K562 treated with DMSO at 1 percent for 24 hours (cell line): Measurements from ENCODE around the gene R3HDM2. TPM values are rescaled to one million over a fixed set of nuclear protein-coding genes. Genes with fewer than 3 reads are reported as not detected.

ENCODE experiments used
- total RNA-seq: library from RNA; unstranded; fragments of 300-600 nt; gene quantifications from 2 replicates; pipeline ENCODE4 v1.2.3, GENCODE V29; 2022; ENCODE audit warnings: low read depth; ENCODE audit not compliant: insufficient read depth

The R3HDM2 gene
- 23.0 and 24.6 TPM in 2 replicates for total RNA-seq

DNA sequence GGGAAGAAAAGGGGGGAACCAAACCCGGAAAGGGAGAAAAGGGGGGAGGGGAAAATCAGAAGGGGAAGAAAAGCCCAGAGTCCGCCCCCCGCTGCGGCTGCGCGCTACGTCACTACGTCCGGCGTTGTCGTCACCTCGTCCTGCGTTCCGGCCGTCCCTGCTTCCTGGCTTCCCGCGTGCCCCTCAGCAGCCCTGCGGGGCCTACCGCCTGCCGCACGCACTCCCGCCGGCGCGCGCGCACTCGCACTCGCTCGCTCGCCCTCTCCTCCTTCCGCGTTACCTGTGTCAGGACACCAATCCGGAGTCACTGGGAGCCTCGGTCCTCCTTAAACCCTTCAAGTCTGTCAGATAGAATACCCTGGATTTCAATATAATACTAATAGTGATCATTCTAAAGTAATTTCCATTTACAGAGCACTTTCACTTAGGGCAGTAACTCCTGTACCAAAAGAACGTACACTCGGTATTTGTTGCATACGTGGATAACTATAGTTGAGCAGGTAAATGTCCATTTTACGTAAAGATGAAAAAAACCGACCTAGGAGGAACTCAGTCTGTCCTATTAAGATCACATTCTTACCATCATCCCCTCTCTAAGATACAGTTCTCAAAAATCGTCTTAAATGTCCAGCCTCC, at the start of gene R3HDM2:
R3HDM2 (minus strand) TSS at position 113 of the 636 bp plus-strand sequence. CDS start 120,615 bp downstream, outside the sequence.

DNA sequence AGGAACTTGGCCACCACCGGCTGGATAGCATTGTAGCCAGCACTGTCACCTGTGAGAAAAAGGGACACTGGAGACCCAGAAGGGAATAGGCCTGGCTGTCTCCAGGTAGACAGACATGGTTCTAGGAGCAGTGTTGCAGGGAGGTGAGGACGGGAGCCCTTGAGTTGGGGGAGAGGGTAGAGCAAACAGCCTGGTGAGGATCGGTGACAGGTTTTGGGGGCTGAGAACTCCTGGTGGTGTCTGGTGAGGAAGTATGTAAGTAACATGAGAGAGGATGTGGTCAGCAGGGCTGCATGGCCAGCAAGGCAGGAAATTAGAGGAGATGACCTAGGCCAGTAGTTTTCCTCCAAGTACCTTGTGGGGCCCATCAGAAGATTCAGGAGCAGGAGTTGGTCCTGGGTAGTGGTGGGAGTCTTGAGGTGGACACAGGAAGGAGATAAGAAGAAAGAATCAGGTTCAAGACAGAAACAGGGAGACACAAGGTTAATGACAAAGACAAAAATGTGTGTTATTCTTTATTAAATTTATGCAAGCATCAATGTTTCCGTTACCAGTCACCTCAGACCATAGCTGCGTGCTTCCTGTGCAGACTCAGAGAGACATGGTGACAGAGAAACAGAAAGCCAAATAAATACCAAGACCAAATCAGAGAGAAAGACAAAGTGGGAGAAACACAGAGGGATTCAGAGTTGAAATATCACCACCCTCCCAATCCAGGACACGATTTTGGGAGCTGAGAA, 48.7 kb upstream of the R3HDM2 start, which contains the start of gene ARHGAP9:
ARHGAP9 (minus strand) TSS at position 491 of the 740 bp plus-strand sequence; CDS start at position 31, 460 bp downstream.

GRCh38 chr12:57459750-57460467, 29.1 kb upstream of the R3HDM2 start, which contains the start of gene GLI1:
Gene GLI1 (plus strand): TSS chr12:57459785. CDS start chr12:57463692, 3,907 bp downstream.

DNA sequence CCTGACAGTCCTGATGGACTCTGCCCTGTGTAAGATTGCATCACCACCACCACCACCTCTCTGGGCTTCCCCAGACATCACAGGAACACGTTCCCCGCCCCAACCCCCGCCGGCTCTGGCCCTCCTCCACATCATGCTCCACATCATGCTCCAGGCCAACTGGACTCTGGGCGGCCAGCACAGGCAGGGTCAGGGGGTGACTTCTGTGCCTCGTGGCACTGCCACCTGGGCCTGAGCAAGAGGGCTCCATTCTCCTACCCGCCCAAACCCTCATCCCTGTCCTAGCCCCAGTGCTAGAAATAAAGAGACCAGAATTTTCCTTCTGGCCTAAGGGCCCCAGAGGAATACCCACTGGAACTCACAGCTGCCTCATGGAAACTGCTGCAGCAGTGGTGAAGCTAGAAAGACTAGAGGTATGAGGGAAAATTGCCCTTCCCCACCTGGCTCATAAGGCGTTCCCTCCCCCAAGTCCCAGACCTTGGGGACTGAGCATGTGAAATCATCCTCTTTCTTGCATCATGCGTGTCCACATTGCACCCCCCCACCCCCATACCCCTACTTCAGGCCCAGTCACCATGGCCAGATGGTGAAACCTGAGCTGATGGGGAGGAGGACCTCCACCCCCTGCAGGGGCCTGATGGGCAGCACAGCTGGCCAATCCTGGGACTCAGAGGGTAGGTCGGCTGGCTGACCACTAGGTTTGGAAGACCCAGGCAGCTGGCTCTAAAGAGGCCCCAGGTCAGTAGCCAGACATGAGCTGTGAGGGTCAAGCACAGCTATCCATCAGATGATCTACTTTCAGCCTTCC, 23.9 kb upstream of the R3HDM2 start, which contains the start of gene INHBE:
INHBE (plus strand) TSS at position 742 of the 808 bp plus-strand sequence. CDS start 230 bp downstream, outside the sequence.

DNA sequence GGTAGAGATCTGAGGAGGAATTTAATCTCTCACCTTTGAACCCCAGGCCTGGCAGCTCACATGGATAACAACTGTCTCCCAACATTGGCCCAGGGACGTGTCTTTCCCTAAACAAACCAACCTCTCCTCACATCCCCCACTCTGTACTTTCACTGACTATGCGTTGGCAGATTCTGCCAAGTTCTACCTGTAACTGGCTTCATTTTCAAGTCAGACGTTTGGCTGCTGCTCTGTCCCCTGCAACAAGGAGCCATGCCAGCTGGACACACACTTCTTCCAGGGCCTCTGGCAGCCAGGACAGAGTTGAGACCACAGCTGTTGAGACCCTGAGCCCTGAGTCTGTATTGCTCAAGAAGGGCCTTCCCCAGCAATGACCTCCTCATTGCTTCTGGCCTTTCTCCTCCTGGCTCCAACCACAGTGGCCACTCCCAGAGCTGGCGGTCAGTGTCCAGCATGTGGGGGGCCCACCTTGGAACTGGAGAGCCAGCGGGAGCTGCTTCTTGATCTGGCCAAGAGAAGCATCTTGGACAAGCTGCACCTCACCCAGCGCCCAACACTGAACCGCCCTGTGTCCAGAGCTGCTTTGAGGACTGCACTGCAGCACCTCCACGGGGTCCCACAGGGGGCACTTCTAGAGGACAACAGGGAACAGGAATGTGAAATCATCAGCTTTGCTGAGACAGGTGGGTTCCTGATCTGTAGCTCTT, 3.8 kb upstream of the R3HDM2 start, which contains the start of gene INHBC:
INHBC (plus strand) TSS at position 268 of the 707 bp plus-strand sequence; CDS start at position 371, 103 bp downstream.

GRCh38 chr12:57250956-57251355, 179.9 kb downstream of the R3HDM2 start, which contains the start of gene STAC3:
Gene STAC3 (minus strand): TSS chr12:57251187. CDS start chr12:57249636, 1,551 bp downstream.

DNA sequence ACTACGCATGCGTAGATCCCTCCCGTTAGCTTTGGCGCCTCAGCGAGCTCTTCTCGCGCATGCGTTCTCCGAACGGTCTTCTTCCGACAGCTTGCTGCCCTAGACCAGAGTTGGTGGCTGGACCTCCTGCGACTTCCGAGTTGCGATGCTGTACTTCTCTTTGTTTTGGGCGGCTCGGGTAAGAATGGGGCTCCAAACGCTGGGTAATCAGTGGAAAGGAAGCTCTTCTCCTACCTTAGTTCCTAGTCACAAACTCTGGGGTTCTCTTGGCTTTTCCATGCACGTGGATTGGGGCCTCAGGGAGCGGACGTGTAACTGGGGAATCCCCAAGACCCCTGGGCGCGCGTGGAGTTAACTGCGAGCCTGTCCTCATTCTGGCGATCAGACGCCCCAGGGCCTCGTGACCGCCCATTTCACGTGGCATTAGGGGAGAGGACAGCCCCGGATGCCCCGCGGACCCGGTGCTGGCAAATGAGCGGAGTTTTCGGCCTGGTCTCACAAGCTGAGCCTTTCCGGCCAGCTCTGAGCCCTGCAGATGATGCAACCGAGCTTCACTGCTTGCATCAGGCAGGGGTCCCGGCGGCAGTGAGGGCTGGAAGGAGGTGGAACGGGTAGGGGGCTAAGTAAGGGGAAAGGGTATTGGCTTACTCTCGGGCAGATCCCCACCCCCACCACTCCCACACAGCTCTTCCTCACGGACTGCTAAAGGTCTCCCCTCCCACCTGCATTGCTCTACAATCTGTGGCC, 201.0 kb downstream of the R3HDM2 start, which contains the start of gene SHMT2:
SHMT2 (plus strand) TSS at position 78 of the 747 bp plus-strand sequence; CDS start at position 146, 68 bp downstream.

DNA sequence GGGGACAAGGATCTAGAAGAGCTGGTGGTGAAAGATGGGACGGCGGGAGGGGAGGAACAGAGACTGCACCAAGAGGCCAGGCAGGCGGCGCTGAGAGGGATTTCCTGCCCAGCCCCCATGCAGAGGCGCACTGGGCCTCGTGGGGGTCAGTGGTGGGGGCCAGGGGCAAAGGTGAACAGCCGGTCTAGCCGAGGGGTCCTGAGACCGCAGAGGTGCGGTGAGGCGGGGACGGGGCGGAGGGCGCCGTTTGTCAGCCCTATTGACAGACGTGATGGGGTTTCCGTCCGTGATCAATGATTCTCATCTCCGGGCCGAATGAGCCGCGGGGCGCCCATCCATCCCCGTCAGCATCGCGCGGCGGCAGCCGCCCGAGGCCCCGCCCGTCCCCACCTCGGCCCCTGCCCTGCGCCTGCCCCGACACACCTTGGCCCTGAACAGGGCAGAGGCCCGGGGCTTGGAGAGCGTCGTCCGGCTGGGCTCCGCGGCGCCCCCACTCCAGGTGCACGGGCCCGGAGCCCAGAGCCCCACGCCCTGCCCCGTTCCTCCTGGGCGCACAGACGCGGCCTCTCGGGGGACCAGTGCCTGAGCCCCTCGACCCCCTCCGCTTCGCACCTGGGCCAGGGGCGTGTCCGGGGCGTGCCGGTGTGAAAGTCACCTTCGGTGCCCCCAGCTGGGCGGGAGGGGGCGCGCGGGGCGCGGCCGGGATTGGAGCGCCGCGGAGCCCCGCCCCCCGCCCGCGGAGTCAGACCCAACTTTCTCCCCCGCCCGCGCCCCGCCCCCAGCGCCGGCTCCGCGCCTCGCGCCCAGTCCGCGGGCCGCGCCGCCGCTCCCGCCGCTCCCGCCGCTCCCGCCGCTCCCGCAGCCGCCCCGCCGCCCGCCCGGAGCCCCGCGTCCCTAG, 214.6 kb downstream of the R3HDM2 start, which contains the start of gene NXPH4:
NXPH4 (plus strand) TSS at position 781 of the 898 bp plus-strand sequence. CDS start 176 bp downstream, outside the sequence.

Other genes with a start within 250 kb of the R3HDM2 start
- gene NXPH4, start 214.2 kb downstream of the R3HDM2 start, total RNA-seq = 11.3 and 12.4 TPM in 2 replicates
- gene SHMT2, start 201.3 kb downstream of the R3HDM2 start, total RNA-seq = 518 and 537 TPM in 2 replicates
- 5.2 and 7.9 TPM in 2 replicates for gene STAC3, start 179.9 kb downstream of the R3HDM2 start, total RNA-seq
- gene INHBC, start 3.7 kb upstream of the R3HDM2 start, total RNA-seq = 0.27 and 0.32 TPM in 2 replicates
- 63.1 and 79.5 TPM in 2 replicates for gene INHBE, start 24.3 kb upstream of the R3HDM2 start, total RNA-seq
- gene GLI1, start 28.7 kb upstream of the R3HDM2 start, total RNA-seq = 0.80 and 2.3 TPM in 2 replicates
- gene ARHGAP9, start 48.8 kb upstream of the R3HDM2 start, total RNA-seq = 7.9 and 8.7 TPM in 2 replicates
- gene MARS1, start 57.0 kb upstream of the R3HDM2 start, total RNA-seq = 479 TPM in 2 replicates
- gene DDIT3, start 89.5 kb upstream of the R3HDM2 start, total RNA-seq = 196 and 208 TPM in 2 replicates
- 26.8 and 32.7 TPM in 2 replicates for gene MBD6, start 91.8 kb upstream of the R3HDM2 start, total RNA-seq
- gene DCTN2, start 116.1 kb upstream of the R3HDM2 start, total RNA-seq = 184 and 186 TPM in 2 replicates
- 11.0 and 12.9 TPM in 2 replicates for gene KIF5A, start 119.0 kb upstream of the R3HDM2 start, total RNA-seq
- 34.6 and 38.6 TPM in 2 replicates for gene PIP4K2C, start 160.1 kb upstream of the R3HDM2 start, total RNA-seq
- not detected in 2 replicates for gene DTX3, start 173.8 kb upstream of the R3HDM2 start, total RNA-seq
- gene ARHGEF25, start 180.4 kb upstream of the R3HDM2 start, total RNA-seq = 16.4 and 17.6 TPM in 2 replicates
- 67.2 and 69.6 TPM in 2 replicates for gene B4GALNT1, start 202.2 kb upstream of the R3HDM2 start, total RNA-seq